ENCODE results near the gene ADARB2. TPM values are rescaled to one million over a fixed set of nuclear protein-coding genes. Genes with fewer than 3 reads are reported as not detected.

The ADARB2 gene
- total RNA-seq, 4 donors from 2014 or later, result 2.0 to 9.9 (median 5.1) TPM

GRCh38 chr10:1363446-1364121, 373.7 kb downstream of the ADARB2 start:
- no peak for DNase-seq
- TF ChIP-seq POLR2A (IDR thresholded peaks at IDR 0.05) (no peak), CTCF (IDR thresholded peaks at IDR 0.05) (no peak)
- Histone ChIP-seq H3K9me3 (no peaks in the 10 kb centered on the region), H3K36me3 (no peaks in the 10 kb centered on the region), H3K4me1 (peaks cover 0 to 16% (median 0%) of the 10 kb centered on the region in 4 donors), H3K27ac (no peak overlapping the region), H3K4me3 (no peak overlapping the region), H3K27me3 (no peaks in the 10 kb centered on the region)

- H3K4me1 ChIP-seq, result peaks cover 0 to 16% (median 0%) of the 10 kb centered on the region in 4 donors
- H3K9me3 ChIP-seq, result no peaks in the 10 kb centered on the region
- no peaks in the 10 kb centered on the region for H3K36me3 ChIP-seq
- DNase-seq, result no peak
- no peak overlapping the region for H3K4me3 ChIP-seq
- TF ChIP-seq CTCF (IDR thresholded peaks at IDR 0.05), result no peak
- no peak for TF ChIP-seq POLR2A (IDR thresholded peaks at IDR 0.05)
- no peak overlapping the region for H3K27ac ChIP-seq
- no peaks in the 10 kb centered on the region for H3K27me3 ChIP-seq
Observed at GRCh38 chr10:1362589-1363445, 374.5 kb downstream of the ADARB2 start.

GRCh38 chr10:1361411-1362105, 375.8 kb downstream of the ADARB2 start:
- no peak overlapping the region for H3K27ac ChIP-seq
- H3K9me3 ChIP-seq, result no peaks in the 10 kb centered on the region
- TF ChIP-seq CTCF (IDR thresholded peaks at IDR 0.05) (no peak), POLR2A (IDR thresholded peaks at IDR 0.05) (no peak)
- H3K4me3 ChIP-seq, result no peak overlapping the region
- peaks cover 0 to 10% (median 0%) of the 10 kb centered on the region in 4 donors for H3K4me1 ChIP-seq
- no peaks in the 10 kb centered on the region for H3K27me3 ChIP-seq
- H3K36me3 ChIP-seq, result no peaks in the 10 kb centered on the region
- DNase-seq, result no peak

- H3K4me1 ChIP-seq, result peaks cover 0 to 9% (median 0%) of the 10 kb centered on the region in 4 donors
- H3K27ac ChIP-seq, result no peak overlapping the region
- DNase-seq, result no peak
- H3K36me3 ChIP-seq, result no peaks in the 10 kb centered on the region
- no peaks in the 10 kb centered on the region for H3K9me3 ChIP-seq
- TF ChIP-seq CTCF (IDR thresholded peaks at IDR 0.05) (no peak), POLR2A (IDR thresholded peaks at IDR 0.05) (no peak)
- no peaks in the 10 kb centered on the region for H3K27me3 ChIP-seq
- no peak overlapping the region for H3K4me3 ChIP-seq
Observed at GRCh38 chr10:1360558-1361164, 376.7 kb downstream of the ADARB2 start.

GRCh38 chr10:1360011-1360557, 377.2 kb downstream of the ADARB2 start:
- TF ChIP-seq CTCF (IDR thresholded peaks at IDR 0.05) (no peak), POLR2A (IDR thresholded peaks at IDR 0.05) (no peak)
- Histone ChIP-seq H3K36me3 (no peaks in the 10 kb centered on the region), H3K9me3 (no peaks in the 10 kb centered on the region), H3K4me1 (peaks cover 0 to 9% (median 0%) of the 10 kb centered on the region in 4 donors), H3K27me3 (no peaks in the 10 kb centered on the region), H3K4me3 (no peak overlapping the region), H3K27ac (no peak overlapping the region)
- no peak for DNase-seq

All from Peyer's patch (tissue), 4 donors.